ENCODE data around the gene KLRB1.
"Not testable (repeated sequence)": the region's sequence is repeated elsewhere in the genome, so short reads cannot be mapped to it uniquely, and the experiment has no call there.

KLRB1 gene

DNA sequence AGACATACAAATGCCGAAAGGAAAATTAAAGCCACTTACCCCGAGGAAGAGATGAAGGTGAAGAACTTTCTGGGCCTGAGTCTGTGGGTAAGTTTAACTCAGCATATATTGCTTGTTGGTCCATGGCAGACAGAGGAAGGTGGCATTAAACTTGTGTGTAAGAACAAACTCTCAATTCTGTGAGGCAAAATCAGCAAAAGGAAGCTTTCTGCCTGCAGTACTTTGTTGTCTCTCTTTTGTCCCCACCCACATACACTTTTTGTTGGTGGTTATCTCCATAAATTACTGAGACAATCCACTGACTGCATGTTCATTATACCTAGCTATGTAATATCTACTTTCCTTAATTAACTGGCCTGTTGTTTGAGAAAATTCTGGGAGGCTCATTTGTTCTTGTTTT, at the start of gene KLRB1:
Gene KLRB1 (minus strand): TSS at position 201 of the 400 bp plus-strand sequence. CDS start 77 bp downstream, at position 124.
- no peak for DNase-seq (ENCODE audit: low spot score)

DNA sequence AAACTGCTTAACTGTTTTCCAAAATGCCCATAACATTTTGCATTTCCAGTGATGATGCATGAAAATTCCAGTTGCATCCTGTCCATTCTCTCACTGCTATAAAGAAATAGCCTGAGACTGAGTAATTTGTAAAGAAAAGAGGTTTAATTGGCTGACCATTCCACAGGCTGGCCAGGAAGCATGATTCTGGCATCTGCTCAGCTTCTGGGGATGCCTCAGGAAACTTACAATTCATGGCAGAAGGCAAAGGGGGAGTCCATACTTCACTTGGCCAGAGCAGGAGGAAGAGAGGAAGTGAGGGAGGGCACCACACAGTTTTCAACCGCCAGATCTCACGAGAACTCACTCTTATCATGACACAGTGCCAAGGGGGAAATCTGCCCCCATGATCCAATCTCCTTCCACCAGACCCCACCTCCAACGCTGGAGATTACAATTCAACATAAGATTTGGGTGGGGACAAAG, 43.6 kb upstream of the KLRB1 start:
- DNase-seq (ENCODE audit: low spot score), result no peak

DNA sequence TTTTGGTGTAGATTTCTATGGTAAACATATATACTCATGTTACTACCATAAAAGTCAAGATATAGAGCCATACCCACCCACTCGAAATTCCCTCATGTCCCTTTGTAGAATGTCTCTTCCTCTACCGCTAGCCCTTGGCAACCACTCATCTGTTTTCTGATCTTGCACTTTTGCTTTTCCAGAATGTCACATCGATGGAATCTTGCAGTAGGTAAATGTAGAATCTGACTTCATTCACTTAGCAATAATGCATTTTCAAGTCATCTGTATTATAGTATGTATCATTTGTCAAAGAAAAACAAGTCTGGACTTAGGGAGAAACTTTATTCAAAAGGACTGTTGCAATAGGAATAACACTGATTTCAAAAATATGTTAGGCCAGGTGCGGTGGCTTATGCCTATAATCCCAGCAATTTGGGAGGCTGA, 42.4 kb upstream of the KLRB1 start:
- DNase-seq (ENCODE audit: low spot score), result no peak

DNA sequence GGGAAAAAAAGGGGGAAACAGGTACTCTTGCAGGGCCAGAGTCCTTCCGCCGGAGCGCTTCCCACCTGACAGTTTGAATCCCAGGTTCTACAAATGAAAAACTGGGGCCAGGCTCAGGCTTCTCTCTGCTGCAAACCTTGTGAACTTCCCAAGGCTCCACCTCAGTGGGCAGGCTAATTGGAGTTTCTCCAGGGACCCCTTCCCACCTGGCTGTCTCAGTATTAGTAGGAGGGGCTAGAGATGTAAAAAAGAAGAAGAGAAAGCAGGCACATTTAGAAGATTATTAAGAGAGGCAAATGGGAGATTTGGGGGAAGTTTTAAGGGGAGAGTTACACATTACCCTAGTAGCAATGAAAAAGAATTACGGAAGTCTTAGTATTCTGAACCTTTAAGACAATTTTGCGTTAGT, 41.8 kb upstream of the KLRB1 start:
- DNase-seq (ENCODE audit: low spot score), result no peak

DNA sequence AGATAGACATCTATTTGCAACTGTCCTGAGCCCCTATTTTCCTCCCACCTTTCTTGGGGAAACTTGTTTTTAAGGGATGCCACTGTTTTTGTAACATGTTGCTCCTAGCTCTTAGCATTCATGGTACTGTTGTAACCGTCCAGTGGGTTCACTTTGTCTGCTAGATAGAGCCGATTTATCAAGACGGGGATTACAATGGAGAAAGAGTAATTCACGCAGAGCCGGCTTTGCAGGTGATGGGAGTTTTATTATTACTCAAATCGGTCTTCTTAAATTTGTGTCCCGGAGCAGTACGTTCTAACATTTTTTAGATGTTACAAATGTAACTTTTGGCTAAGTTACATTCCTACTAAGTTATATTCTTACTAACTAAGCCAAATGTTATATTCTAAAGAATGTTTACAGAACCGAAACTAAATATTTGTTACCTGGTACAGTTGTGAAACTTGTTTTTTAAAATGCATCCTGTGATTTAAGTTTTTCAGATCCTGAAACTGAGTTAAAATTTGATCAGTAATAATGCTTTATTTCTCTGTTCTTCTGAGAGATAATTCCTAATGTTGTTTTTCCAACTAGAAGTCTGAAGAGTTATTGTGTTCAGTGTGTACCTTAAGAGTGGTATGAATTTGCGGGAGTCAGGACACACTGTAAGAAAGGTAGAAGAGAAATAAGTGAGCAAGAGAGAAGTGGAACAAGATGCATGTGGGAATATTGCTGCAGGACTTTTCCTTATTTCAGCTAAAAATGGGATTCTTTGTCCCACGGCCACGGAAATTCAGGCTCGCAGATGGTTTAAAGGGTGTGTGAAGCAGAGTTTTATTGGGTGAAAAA, 41.2 kb upstream of the KLRB1 start:
- no peak for DNase-seq (ENCODE audit: low spot score)

DNA sequence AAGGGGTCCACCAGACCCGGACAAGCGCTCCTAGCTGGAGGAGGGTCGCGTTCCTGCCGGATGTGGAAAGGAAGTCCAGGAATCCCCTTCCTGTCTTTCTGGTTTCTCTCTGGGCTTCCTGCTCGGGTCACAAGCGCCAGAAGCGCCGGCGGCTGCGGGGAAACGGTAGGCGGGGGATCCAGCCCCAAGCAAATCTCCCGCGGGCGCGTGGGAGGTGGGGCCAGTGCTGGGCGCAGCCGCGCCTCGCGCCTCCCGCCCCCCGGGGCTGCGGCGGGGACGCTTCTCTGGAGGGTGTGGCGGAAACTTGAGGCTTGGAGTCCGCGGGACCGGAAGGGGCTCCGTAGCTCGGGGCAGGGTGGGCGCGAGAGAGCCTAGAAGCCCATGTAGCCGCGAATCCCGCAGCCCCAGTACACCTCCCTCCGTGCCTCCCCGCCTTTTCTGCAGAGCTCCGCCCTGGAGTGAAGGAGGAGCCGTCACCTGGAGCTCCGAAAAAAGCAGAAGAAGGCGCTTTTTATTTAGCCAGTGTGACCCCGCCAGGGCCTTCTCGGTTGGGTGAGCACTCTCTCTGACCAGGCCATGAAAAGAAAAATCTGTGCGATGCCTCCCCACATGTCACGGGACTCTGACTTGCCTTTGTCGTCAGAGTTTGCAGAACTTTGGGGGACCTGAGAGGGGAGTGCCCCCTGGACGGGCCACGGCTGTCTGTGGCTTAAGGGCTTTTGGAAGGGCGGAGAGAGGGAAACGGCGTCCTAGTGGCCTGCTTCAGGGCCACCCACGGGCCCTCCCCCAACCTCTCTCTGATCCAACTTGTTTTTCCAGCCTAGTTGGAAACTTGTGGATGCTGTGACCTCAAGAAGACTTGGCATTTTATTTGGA, 40.3 kb upstream of the KLRB1 start:
- peak; percentile 60 for DNase-seq (ENCODE audit: low spot score)

DNA sequence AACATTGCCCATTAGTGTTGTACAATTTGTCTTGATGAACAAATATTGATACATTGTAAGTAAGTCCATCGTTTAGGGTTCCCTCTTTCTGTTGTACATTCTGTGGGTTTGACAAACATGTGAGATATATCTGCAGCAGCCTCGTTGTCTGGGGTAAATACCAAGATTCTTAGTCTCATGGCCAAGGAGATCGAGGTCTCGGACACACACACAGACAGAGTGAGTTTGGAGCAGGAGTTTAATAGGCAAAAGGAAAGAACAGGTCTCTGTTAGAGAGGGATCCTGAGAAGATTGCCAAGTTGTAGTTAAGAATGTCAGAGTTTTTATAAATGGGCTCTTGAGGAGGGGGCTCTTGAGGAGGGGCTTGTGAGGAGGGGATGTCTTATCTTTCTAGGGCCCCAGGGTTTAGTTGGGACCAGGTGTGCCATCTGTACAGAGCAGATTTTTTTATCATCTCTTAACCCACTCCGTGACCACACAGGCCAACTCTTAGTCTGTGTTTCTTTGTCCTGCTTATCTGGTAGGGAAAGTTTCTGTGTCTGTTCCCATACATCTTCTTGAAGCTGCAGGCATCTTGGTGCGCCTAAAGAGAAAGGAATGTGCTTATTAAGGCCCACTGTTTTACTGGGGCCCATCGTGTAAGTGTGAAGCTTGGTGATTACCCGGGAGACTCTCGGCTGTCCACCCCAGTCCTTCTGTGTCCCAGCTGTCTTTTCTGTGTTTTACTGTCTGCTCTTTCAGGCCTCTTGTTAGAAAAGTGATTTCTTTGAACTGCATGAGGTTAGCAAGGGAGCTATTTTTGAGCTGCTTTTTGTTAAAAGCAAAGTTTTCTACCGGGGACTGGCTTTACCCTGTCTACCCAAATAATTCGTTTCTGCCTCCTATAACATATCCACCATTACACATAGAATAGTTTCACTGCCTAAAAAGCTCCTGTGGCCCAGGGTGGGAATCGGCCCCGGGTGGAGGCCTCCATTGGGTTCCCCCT, 39.4 kb upstream of the KLRB1 start:
- DNase-seq (ENCODE audit: low spot score), result no peak

DNA sequence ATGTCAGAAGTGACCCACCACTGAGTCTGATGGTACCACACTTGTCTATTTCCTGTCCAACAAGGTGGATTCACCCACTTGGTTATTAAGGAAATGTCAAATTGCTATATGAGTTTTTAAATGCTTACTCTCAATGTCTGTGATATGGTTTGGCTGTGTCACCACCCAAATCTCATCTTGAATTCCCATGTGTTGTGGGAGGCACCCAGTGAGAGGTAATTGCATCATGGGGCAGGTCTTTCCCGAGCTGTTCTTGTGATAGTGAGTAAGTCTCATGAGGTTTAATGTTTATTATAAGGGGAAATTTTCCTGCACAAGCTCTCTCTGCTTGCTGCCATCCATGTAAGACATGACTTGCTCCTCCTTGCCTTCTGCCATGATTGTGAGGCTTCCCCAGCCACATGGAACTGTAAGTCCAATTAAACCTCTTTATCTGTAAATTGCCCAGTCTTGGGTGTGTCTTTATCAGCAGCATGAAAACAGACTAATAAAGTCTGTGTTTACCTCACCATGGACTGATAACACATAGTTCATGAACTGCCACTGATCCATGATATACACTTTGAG, 37.4 kb upstream of the KLRB1 start:
- DNase-seq (ENCODE audit: low spot score), result not testable (repeated sequence)

DNA sequence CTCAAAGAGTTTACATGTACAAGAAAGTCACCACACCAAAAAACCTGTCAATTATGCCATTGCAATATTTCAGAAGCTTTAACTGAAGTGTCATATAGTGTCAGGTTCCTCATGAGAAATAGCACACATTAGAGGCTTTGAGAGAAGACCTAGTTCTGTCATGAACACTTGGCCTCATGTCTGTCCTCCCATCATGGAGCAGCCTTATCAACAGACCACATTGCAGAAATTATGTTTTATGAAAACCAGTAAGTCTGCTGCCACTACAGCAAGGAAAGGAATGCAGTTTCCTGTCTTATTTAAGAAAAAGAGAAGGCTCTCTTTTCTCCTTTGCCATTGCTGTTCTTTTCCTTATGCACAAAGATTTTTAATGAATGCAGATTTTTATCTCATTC, 35.5 kb upstream of the KLRB1 start:
- no peak for DNase-seq (ENCODE audit: low spot score)

DNA sequence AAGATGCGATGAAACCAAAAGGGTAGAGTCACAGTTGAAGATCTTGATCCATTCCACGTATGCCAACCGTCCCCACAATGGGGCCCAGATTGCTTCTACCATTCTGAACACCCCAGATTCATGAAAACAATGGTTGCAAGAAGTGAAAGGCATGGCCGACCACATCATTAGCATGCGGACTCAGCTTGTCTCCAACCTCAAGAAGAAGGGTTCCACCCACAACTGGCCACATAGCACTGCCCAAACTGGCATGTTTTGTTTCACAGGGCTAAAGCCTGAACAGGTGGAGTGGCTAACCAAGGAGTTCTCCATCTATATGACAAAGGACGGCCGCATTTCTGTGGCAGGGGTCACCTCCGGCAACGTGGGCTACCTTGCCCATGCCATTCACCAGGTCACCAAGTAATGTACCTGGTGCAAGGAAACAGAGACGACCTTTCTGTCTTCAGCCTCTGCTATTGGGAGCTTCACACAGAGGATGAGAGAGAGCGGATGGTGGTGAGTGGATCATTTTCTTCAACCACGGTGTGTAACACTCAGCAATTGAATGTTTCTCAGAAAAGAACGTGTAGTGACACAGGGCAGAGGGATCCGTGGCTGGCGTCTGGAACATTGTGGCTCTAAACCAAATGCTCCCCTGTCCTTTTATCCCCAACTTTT, 35.0 kb upstream of the KLRB1 start:
- DNase-seq (ENCODE audit: low spot score), result no peak

DNA sequence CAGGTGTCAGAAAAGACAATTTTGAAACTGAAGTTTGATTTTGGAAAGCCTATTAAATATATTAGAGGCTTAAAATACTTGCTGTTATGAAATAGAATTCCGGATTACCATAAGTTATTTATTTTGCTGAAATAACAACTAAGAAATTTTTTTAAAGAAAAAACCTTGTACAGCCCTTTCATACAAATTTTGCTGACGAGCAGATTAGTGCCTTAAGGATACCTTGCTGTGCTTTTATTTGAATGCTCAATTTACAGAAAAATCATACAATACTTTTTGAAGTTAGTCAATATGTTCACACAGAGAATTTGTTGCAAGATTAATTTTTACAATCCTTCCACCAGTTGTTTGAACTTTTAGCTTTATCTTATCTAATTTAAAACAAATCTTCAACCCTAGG, 32.3 kb upstream of the KLRB1 start:
- DNase-seq (ENCODE audit: low spot score), result no peak

DNA sequence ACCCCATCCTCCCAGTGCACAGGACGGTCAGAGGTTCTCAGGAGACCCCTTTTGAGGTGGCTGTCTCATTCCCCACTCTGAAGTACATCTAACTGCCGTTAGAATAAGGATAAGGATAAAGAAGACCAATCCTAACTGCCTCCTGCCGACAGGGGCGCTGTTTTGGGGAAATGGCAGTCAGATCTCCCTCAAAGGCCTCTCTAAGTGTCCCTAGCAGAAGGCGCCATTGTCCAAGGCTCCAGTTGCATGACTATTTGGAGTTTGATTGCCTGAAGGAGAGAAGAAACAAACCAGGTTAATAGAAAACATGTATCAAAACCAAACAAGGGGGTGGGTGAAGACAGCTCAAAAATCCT, 29.1 kb upstream of the KLRB1 start:
- no peak for DNase-seq (ENCODE audit: low spot score)

DNA sequence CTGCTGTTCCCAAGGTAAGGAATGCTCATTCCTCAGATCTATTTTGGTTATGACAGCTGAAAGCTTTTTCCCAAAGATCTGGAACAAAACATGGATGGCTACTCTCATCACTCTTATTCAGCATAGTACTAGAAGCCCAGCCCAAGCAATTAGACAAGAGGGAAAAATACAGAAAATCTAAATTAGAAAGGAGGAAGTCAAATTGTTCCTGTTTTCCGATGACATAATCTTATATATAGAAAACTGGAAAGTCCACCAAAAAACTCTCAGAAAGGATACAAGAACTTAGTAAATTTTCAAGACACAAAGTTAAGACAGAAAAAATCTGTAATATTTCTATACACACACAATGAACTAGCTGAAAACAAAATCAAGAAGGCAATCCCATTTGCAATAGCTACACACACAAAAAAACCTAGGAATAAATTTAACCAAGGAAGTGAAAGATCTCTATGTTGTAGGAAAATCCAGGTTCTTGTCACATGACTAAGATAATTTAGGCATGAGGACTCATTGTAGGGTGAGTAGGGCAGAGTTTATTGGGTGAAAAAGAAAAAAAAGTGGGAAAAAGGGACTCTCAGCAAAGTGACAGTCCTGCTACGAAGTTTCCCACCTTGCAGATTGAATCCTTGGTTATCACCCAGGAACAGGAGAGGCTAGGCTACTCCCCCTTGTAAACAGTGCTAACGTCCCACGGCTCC, 28.6 kb upstream of the KLRB1 start:
- no peak for DNase-seq (ENCODE audit: low spot score)

DNA sequence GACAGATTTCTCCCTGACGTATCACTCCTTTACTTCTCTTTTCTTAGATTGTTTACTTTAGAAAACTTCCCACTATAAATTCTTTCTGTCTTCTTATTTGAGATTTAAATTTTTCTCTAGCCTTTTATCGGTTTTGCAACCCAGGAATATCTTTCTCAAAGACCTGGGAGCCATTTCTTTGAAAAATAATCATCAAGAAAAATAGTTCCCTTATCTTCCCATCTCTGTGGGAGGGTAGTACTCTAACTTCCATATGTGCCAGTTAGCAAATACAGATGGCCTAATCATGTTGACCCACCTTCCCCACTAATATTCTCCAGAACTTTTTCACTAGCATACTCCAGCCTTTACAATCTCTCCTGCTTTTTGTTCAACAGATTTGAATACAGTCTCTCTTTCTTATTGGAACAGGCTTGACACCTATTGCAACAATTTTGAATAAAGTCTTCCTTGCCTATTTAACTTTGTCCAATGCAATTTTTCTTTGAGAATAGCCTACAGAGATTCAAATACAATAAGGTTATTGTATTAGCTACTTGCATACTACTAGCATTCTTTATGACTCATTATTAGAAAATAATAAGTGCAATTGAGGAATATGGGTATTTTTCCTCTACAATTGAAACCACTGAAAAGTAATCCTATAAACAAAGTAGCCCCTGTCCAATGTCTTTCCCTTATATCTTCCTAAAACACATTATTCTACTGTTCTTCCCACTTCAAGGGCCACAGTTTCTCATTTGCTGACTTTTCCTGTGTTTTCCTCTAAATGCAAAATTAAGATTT, 27.4 kb upstream of the KLRB1 start:
- DNase-seq (ENCODE audit: low spot score), result peak; percentile 42

DNA sequence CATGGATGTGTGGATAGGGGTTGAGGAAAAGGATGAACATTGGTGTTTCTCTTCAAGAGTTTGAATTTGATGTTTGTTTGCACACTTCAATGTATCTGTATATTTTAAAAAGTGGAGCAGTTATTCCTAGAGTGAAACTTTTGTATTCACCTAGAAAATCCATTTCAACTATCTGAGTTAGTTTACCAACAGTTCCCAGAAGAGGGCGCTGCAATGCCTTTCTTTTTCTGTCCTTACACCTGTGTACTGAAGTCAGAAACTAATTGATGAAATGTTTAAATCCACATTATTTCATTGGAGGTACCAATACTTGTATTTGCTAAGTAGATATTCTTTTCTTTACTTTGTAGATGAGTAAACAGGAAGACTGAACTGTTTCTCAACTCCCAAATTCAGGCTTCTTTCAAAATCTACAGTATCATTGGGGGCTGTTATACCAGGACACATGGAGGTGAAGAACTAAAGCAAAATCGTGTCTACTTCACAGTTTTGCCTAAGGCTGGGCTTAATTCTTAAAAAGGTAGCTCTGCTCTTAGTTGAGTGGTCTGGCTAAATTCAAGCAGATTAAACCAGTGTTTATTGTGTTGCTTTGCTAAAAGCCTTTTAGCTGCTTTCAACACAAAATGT, 26.6 kb upstream of the KLRB1 start:
- no peak for DNase-seq (ENCODE audit: low spot score)

DNA sequence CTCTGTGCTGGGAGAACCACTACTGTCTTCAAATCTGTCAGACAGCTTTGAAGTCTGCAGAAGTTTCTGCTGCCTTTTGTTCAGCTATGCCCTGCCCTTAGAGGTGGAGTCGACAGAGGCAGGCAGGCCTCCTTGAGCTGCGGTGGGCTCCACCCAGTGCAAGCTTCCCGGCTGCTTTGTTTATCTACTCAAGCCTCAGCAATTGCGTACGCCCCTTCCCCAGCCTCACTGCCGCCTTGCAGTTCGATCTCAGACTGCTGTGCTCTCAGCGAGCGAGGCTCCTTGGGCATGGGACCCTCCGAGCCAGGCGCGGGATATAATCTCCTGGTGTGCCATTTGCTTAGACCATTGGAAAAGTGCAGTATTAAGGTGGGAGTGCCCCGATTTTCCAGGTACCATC, 25.1 kb upstream of the KLRB1 start:
- DNase-seq (ENCODE audit: low spot score), result no peak

DNA sequence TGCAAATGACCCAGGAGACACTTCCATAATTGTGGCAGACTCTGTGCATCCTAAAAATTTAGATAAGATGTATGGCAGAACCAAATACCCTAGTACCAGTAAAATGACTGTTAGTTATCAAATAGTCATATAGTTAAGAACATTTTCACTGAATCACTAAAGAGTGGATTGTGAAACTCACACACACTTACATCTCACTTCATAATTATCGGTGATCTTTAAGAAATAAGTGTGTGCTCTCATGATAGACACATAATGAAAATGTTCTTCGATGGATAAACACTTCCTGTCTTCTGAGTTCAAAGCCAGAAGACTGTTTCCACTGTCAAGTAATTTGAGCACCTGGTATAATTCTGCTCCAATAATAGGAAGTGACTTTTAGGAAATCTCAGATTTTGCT, 19.1 kb upstream of the KLRB1 start:
- DNase-seq (ENCODE audit: low spot score), result no peak

DNA sequence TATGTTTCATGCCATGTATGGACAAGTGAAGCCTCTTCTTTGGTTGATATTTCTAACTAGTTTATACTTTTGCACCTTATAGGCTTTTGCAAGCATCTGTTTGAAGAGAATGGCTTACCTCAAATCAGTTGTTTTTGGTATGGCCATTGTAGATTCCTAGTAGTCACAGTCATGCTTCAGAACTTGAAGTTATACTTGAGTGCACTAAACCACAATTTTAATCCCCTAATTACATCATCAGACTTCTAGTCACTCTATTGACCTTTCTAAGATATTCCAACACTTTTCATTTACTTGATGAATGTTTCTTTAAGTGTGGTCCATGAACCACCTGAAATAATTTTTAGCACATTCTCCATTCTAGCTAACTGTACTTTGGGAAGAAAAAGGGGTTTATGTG, 18.6 kb upstream of the KLRB1 start:
- DNase-seq (ENCODE audit: low spot score), result no peak

DNA sequence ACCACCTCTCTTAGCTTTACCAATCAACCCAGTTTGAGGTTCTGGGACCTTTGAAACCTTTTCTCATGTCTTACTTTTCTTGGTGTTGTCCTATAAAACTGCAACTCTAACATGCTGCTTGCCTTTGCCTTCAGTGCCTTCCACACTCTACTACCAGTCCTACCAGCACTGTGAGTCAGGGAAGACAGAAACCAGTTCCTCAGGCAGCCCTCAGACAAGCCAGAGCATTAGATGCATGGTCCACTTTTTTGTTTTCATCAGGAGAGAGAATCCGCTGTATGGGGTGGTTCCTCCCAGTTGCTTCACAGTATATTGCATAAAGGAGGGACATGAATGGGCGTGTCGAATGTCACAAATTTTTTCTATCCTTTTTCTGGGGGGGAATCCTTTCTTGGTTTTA, 17.3 kb upstream of the KLRB1 start:
- DNase-seq (ENCODE audit: low spot score), result no peak
